EH (cell line): ENCODE results near the gene FAM241A.
"Not testable (repeated sequence)": the region's sequence is repeated elsewhere in the genome, so short reads cannot be mapped to it uniquely, and the experiment has no call there.

ENCODE experiments used
- DNase-seq: peaks from one replicate; pipeline ENCODE4 v3.0.0-alpha.2; 2015; ENCODE audit warnings: low read depth

The FAM241A gene

GRCh38 chr4:112173593-112174558 is 28.6 kb downstream of the FAM241A start:
- DNase-seq, result peak; percentile 9

DNA sequence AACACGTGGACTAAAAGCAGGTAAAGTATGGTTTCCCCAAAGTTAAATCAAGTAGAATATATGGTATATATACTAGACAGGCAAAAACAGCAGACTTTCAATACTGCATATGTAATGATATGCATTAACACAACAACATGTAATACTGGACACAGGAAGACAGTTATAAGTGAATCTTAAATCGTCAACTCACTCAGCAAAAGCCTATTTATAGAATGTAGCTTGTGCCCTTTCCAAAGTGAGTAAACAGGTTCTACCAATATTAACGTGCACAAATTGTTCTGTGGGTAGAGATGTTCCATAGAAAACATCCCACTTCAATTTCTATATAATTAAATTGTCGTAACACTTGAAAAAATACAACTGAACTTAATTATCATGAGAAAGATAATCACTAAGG is 30.6 kb downstream of the FAM241A start:
- no peak for DNase-seq

GRCh38 chr4:112176596-112176995 is 31.3 kb downstream of the FAM241A start:
- no peak for DNase-seq

GRCh38 chr4:112178741-112179140 is 33.5 kb downstream of the FAM241A start:
- peak; percentile 51 for DNase-seq

DNA sequence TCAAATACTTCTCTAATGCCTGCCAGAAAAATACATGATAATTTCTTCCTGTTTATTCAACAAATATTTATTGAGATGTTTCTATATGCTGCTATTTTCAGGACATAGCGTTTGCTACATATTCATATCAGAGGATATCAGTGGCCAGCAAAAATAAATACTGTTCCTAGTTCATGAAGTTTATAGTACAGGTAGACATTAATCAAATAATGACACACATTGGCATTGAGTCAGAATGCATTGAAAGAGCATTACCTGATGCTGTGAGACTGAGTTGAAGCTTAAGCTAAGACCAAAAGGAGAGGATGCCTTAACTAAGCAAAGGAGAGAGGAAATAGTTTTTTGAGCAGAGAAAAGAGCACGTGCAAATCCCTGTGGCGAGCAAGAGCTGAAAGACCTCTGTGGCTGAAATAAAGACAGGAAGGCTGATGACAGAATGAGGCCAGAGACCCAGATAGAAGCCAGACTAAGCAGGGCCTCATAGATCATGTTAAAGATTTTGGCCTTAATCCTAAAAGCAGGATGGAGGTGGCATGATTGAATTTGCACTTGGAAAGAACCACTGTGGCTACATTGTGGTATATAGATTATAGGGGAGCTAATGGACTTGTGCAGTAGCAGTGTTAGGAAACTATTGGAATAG is 36.2 kb downstream of the FAM241A start:
- no peak for DNase-seq

GRCh38 chr4:112182604-112183003 is 37.4 kb downstream of the FAM241A start:
- DNase-seq, result no peak

- DNase-seq, result no peak
Measured at GRCh38 chr4:112183252-112183651, 38.0 kb downstream of the FAM241A start.

- DNase-seq, result no peak
Measured at GRCh38 chr4:112184438-112184837, 39.2 kb downstream of the FAM241A start.

DNA sequence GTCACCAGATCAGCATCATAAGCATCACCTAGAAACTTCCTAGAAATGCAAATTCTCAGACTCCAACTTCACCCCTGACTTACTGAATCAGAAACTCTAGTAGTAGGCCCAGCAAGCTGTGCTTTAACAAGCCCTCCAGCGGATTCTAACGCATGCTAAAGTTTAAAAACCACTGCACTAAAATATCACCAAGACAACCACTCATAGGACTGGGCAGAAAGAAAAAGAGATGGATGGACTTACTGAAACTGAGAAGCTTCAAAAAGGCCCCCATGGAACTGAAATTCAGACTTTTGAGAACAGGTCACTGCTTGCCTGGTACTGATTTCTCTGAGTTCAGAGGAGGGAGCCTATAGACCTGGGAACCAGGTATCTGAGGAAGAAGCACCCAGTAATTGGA is 40.1 kb downstream of the FAM241A start:
- DNase-seq, result no peak

GRCh38 chr4:112185740-112186670 is 40.8 kb downstream of the FAM241A start:
- DNase-seq, result no peak

DNA sequence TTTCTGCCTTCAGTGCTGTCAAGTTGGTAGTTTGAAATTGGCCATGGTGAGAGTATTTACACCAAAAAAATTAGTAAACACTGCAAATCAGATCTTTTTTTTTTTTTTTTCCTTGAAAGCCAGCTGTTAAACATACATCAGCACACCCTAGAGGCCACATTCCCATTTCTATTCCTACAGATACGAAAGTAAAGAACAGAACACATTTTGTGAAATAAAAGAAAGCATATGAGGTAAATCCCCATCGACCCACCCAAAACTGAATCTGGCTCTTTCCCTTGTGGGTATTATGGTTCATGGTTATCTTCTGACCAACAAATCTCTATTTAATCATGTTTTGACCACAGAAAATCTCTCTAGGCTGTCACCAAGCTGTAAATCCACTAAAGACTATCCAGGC is 44.5 kb downstream of the FAM241A start:
- DNase-seq, result no peak

GRCh38 chr4:112190684-112191083 is 45.4 kb downstream of the FAM241A start:
- DNase-seq, result no peak

DNA sequence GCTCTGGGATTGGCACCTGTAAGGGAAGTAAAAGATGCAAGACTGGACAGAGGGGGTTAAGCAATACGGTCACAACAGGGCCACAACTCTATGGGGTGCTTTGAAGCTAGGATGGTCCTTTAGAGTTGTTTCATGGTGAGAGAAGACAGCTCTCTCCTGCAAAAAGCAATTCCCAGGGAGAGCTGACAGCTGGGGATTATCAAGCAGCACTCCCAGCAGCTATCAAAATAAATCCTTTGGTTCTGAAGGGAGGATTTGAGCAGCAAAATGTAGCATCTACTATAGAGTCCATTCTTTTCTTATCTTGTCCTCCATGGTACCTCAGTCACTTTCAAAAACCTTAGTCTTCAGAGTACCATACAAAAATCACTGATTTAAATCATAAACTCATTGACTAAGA is 51.2 kb downstream of the FAM241A start:
- DNase-seq, result no peak

DNA sequence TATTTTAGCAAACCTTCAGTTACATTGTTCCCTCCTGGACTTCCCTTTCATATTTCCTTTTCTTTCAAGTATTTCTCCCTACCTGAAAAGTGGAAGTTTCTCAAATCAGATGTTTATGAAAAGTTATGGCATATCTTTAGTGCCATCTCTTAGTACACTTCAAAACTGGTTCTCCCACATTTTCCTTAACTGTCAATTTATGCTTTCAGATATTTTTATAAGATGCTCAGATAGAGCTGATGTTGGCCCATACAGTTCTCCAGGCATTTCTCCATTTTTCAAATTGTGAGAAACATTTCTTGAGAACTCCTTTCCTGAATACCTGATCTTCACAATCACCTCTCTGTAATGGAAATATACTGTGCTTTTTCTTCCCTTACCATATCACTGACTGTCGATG is 53.8 kb downstream of the FAM241A start:
- no peak for DNase-seq

DNA sequence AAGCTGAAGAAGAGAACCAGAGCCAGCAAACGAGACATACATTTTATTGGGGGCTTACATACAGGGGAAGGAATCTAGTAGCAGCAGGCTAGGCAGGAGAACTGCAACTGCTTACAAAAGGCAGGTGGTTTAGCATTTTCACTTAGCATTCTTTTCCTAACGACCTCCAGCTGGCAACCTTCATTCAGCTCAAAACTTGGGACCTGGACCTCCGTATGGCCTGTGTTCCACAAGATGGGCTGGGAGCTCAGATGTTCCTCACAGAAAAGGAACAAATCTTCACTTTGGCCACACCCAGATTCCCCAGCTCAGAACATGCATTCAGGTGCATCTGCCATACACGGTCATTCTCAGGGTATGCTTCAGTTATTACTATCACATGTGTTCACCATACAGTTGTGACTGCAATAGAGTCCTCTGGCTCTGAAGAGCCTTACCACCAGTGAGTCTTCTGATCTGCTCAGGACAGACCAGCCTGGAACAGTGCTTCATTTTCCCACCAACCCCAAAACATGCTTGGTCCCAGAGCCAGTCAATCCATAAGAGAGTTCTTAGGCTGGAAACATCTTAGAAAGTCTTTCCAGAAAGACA is 56.8 kb downstream of the FAM241A start:
- no peak for DNase-seq

DNA sequence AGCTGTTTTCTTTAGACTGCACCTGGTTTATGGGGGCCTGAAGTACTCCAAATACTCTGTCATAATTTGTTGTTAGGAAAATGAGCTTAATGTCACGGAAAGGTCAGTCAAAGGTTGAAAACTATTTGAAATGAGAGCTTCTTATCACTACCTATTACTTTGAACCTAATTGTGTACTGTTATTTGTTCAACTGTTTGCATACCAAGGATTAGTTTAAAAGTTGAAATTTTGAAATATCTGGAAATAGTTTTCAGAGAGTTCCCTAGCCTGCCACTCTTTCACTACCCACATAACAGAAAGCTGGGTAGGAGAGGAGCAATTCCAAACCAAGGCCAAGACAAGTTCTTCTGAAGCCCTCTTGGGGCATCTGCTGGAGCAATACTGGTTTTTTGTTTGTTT is 58.3 kb downstream of the FAM241A start:
- no peak for DNase-seq

GRCh38 chr4:112206431-112206830 is 61.2 kb downstream of the FAM241A start:
- DNase-seq, result no peak

DNA sequence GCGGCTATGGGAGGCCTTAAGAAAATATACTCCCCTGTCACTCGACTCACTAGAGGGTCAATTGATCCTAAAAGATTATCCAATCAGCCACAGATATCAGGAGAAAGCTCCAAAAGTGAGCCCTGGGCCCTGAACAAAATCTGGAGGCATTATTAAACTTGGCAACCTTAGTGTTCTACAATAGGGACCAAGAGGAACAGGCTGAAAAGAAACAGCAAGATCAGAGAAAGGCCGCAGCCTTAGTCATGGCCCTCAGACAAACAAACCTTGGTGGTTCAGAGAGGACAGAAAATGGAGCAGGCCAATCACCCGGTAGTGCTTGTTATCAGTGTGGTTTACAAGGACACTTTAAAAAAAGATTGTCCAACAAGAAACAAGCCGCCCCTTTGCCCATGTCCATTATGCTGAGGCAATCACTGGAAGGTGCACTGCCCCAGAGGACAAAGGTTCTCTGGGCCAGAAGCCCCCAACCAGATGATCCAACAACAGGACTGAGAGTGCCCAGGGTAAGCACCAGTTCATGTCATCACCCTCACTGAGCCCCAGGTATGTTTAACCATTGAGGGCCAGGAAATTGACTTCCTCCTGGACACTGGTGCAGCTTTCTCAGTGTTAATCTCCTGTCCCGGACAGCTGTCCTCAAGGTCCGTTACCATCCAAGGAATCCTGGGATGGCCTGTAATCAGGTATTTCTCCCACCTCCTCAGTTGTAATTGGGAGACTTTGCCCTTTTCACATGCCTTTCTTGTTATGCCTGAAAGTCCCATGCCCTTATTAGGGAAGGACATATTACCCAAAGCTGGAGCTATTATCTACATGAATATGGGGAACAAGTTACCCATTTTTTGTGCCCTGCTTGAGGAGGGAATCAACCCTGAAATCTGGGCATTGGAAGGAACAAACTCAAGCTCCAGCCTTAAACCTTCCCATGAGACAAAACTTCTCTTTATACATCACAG is 63.2 kb downstream of the FAM241A start:
- DNase-seq, result not testable (repeated sequence)

GRCh38 chr4:112210777-112211176 is 65.5 kb downstream of the FAM241A start:
- DNase-seq, result no peak

DNA sequence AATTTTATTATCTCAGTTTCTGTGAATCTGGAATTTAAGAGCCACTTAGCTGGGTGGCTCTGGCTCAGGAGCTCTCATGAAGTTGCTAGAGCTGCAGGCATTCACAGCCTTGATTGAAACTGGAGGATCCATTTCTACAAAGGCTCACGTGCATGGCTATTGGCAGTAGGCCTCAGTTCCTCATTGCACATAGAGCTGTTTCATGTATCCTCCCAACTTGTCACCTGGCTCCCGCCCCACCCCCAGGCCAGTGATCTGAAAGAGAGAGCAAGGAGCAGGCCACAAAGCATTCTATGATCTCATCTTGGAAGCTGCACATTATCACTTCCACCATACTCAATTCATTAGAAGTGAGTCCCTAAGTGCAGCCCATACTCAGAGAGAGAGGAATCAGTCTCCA is 67.8 kb downstream of the FAM241A start:
- peak; percentile 58 for DNase-seq

DNA sequence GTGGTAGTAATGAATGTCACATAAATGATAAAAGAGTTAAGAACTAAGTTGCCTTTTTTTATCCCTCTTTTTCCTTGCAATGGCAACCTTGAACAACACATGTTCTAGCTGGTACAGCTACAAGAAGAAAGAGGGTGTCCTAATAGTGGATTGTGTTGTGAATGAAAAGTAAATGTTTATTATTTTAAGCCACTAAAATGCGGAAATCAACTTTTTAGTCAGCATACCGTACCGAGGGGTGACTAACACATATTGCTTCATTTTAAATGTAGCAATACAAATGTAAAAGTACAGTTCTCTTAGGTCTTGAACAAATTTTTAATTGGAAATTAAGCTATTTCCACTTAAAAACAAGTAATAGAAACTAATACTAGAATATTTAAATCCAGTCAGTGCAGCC is 68.6 kb downstream of the FAM241A start:
- DNase-seq, result peak; percentile 85
